A375 (cell line): Measurements from ENCODE around the gene SEC16B. TPM values are rescaled to one million over a fixed set of nuclear protein-coding genes. Genes with fewer than 3 reads are reported as not detected.

Source experiments
- small RNA-seq: library from RNA; depleted of rRNA; stranded (forward); fragments of <200 nt; gene quantifications from one replicate; pipeline ENCODE3, GENCODE V24; 2014
- total RNA-seq: library from RNA; depleted of rRNA; stranded (reverse); fragments of >200 nt; shearing (Covaris generic); gene quantifications from 2 replicates; pipeline ENCODE4 v1.2.3, GENCODE V29; 2014; rRNA removed

SEC16B gene
- 0.34 and 1.5 TPM in 2 replicates for total RNA-seq

DNA sequence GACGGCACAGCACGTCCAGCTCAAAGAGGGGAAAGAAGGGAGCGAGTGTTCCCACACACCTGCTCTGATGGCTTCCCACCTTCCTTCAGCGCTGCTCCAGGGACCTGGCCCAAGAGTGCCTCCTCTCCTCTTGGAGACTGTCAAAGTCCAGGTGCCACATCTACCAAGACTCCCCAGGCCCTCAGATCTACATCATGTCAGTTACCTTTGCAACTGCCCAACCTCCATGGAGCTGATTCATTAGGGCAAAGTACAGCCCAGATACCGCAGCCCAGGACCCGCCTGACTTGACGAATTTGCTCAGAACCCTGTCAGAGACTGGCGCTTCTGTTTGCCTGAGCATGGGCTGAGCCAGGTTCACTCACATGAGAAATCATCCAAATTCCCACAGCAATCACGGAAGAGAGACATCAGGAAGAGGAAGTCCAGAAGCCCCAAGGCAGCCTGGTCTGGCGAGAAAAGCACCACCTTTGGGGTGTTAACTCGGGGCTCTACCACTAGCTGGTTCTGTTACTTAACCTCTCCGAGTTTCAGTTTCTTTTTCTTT lies at the start of gene SEC16B:
Gene SEC16B (minus strand): TSS at position 234 of the 547 bp plus-strand sequence. CDS start 2,077 bp downstream, outside the sequence.

Small RNA genes within 50 kb of the gene (small RNA-seq; reads per million reads assigned to genes)
- gene AL359075.1: not detected

Other genes starting within 250 kb of the SEC16B start
- gene RASAL2, start 124.0 kb upstream of the SEC16B start, total RNA-seq: 25.2 and 26.2 TPM in 2 replicates